GM19438 (cell line): Measurements from ENCODE around the gene CACNG1.
"Not testable (repeated sequence)": the region's sequence is repeated elsewhere in the genome, so short reads cannot be mapped to it uniquely, and the experiment has no call there.

Source experiments
- ATAC-seq: cut with Tn5 transposase; IDR thresholded peaks from one replicate; pipeline ENCODE4 v1.9.1; 2021; ENCODE audit warnings: low read depth; ENCODE audit not compliant: unreplicated experiment

Gene CACNG1

GRCh38 chr17:67072885-67073284, 28.5 kb downstream of the CACNG1 start:
- ATAC-seq, result no peak

DNA sequence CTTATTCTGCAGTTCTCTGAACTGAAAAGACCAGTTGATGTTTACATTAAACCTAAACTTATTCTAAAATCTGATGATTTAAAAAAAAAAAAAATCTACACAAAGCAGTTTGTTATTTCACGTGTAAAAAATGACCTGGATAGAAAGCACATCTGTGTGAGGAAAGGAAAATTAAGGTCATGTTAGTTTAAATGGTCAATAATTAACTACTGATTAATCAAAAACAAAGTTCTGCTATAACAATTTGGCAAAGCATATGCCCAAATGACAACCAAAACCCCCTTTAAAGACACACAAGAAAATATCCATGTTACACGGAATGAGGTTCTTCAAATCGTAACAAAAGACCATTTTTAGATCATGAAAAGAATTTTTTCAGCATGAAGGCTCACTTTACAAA, 30.4 kb downstream of the CACNG1 start:
- ATAC-seq, result no peak

DNA sequence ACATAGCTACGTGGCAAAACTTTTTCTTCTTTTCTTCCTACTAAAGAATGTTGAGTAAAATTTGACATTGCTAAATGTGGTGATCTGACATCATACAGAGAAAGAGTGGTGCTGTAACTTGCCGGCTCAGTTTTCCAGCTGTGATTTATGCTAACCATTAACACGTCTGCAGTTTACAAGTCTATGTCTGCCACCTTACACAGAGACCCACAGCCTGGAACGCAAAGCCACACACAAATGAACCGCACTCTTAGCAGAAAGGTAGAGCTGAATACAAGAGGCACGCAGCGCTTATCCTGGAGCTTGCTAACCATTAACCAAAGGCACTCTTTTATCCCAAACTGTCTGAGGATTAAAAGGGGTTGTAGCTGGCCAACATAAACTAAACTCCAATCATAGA, 31.9 kb downstream of the CACNG1 start:
- ATAC-seq, result no peak

DNA sequence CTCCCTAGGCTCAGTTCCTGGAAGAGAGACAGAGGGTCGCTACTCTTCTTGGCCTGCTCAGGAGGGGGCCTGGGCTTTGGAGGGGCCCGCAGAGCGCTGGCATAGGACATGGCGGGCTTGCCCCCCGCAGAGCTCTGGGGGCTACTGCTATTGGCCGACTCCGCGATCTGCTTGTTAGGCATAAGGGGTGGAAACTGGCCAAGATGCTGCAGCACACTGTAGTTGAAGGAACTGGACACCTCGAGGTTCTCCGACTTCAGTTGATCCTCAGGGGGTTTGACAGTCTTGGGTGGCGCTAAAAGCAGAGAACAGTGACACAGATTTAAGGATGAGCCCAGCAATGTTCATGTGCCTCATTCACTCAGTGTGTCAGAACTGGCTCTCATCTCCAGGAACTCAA, 33.9 kb downstream of the CACNG1 start:
- ATAC-seq, result no peak

DNA sequence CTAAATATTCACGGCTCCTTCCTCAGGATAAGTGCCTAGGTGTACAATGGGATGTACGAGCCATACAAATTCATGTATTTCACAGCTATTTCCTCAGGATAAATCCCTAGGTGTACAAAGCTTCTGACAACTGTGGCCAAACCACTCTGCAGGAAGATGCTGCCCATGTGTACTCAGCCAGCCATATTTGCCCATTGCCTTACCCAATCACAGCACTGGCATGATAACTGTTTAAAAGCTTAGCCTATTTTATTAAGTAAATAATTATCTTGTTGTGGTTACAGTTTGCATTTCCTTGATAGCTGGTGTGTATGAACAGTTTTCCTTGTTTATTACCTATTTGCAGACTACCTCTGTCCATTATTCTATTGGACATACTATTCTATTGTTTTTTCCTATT, 35.1 kb downstream of the CACNG1 start:
- ATAC-seq, result no peak

GRCh38 chr17:67080804-67081203, 36.5 kb downstream of the CACNG1 start:
- ATAC-seq, result no peak

DNA sequence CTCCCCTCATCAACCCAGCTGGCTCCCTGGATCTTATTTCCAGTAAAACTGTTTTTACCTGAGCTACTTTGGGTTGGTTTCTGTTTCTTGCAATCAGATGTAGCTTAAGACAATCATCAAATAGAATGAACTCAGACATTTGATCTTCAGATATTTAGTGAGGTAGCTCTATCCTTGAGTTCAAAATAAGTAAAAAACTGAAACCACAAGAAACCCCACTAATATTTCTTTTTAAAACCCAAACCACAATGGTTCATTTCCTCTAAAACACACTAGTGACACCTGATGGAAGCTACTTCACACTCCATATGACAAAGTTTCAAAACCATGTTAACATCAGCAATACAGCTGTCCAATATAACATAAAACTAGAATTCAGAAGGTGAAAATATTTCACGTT, 37.8 kb downstream of the CACNG1 start:
- peak; percentile 76 for ATAC-seq

DNA sequence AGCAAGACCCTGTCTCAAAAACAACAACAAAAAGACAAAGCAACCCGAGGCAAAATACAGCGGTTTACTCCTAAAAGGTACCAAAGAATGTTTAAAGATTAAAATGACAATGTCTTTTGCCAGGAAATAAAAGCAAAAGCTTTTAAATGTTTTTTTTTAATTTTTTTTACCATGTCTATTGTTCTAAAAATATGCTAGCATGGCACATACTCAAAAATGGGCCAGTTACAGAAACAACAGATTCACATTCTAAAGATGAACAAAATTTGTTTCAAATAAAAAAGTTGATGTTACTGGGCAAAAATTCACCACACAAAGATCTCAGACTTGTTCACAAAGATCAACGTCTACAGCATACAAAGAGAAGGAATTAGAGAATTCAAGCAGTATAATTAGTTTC, 41.1 kb downstream of the CACNG1 start:
- ATAC-seq, result no peak

DNA sequence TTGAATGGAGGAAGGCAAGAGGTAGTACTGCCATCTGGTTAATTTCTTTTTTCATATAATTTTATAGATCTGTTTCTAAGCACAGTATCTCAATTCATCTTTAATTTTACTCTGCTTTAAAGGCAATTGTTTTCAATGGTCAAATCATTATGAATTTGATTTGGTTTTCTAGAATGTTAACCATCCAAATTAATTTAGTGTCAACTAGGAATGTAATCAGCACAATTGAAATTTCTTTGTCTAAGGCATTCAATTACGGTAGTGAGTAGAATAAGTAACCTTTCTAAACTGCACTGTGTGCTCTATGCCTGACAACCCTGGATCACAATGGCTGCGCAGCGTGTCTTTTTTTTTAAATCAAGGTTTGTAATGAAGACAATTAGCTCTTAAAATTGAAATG, 44.3 kb downstream of the CACNG1 start:
- ATAC-seq, result no peak

DNA sequence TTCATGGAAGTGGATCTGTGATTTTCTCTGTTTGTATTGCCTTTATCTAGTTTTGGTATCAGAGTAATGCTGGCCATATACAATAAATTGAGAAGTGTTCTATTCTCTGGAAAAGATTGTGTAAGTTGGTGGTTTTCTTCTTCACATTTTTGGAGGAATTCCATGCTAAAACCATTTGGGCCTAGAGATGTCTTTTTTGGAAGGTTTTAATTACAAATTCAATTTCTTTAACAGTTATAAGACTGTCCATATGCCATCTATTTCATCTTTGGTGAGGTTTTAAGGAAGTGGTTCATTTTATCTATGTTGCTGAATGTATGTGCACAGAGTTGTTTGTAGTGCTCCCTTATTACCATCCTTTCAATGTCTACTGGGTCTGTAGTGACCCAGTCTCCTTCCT, 46.0 kb downstream of the CACNG1 start:
- no peak for ATAC-seq

DNA sequence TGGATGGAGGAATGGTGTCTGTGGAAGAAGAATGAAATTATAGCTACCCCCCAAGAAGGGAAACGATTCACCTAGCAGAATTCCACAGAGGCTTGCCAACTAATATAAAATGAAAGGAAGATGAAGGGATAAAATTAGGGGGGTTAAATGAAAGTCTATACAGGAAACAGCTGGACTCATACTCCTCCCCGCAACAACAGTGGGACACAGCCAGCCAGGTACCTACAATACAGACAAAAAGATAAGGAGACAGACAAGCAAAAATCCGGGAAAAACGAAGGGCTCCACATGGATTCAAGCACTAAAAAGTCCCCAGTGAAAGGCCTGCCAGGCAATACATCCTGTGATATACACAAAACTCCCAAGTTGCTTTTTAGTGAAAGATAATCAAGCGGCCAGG, 47.9 kb downstream of the CACNG1 start:
- ATAC-seq, result no peak

- not testable (repeated sequence) for ATAC-seq
Observed at GRCh38 chr17:67092710-67093109, 48.4 kb downstream of the CACNG1 start.

DNA sequence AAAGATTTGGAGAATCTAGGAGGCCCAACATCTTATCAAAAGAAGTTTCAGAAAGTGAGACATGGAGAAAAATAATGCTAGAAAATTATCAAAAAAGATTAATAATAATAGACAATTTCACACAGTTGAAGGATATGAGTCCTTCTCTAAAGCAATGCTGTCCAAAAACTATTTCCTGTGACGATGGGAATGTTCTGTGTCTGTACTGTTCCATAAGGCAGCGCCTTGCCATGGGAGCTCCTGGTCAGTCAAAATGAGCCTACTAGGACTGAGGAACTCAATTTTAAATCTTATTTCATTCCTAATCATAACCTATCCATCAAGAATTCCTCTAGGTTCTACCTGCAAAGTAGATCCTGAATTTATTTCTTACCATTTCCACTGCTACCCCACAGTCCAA, 49.0 kb downstream of the CACNG1 start:
- no peak for ATAC-seq

GRCh38 chr17:67095291-67095690, 50.9 kb downstream of the CACNG1 start:
- ATAC-seq, result not testable (repeated sequence)

- no peak for ATAC-seq
Observed at GRCh38 chr17:67095803-67096202, 51.4 kb downstream of the CACNG1 start.

DNA sequence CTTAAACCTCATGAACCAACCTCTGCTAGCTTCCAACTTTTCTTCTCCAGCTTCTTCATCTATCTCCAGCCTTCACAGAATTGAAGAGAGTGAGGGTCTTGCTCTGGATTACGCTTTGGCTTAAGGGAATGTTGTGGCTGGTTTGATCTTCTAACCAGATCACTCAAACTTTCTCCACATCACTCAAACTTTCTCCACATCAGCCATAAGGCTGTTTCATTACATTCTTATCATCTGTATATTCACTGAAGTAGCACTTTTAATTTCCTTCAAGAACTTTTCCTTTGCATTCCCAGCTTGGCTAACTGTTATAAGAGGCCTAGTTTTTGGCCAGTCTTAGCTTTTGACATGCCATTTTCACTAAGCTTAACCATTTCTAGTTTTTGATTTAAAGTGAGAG, 52.3 kb downstream of the CACNG1 start:
- no peak for ATAC-seq

GRCh38 chr17:67098006-67098405, 53.7 kb downstream of the CACNG1 start:
- ATAC-seq, result no peak

DNA sequence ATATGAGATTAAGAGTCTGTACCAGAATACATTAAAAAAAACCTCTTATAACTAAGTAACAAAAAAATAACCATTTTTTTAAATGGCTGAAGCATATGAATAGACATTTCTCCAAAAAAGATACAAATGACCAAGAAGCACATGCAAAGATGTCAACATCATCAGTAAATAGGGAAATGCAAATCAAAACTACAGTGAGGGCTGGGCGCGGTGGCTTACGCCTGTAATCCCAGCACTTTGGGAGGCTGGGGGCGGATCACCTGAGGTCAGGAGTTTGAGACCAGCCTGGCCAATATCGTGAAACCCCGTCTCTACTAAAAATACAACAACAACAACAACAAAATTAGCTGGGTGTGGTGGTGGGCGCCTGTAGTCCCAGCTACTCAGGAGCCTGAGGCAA, 60.3 kb downstream of the CACNG1 start:
- ATAC-seq, result not testable (repeated sequence)

GRCh38 chr17:67105213-67105612, 60.9 kb downstream of the CACNG1 start:
- no peak for ATAC-seq
